GM12878 (cell line): ENCODE data around the gene APC2. TPM values are rescaled to one million over a fixed set of nuclear protein-coding genes. Genes with fewer than 3 reads are reported as not detected.

Source experiments
- ATAC-seq: fragments of 200-7000 bp; cut with Tn5 transposase; 3 replicates; pipeline ENCODE4 v1.9.1; 2020; ENCODE audit warnings: mild to moderate bottlenecking, moderate library complexity
- Bru-seq: library from RNA; stranded (reverse); fragments of 400-500 nt; gene quantifications from one replicate; lab custom pipeline; 2021; lab: Mats Ljungman, UMichigan
- BruChase-seq, 2 experiments: library from RNA; stranded (reverse); fragments of 400-500 nt; gene quantifications; one replicate each; lab custom pipeline; 2021; lab: Mats Ljungman, UMichigan
- BruUV-seq: library from RNA; stranded (reverse); fragments of 400-500 nt; replicated peaks from 2 replicates; lab custom pipeline; 2021; lab: Mats Ljungman, UMichigan
- CTCF ChIA-PET: fragments of 300-600 bp; sonication (Branson Sonifier 250); formaldehyde crosslinking; extraction: SDS; loops from one replicate; lab custom pipeline; 2021; ENCODE audit warnings: inconsistent platforms; lab: Yijun Ruan, JAX
- POLR2A ChIA-PET: fragments of 350-600 bp; formaldehyde crosslinking; extraction: SDS; loops from one replicate; lab custom pipeline; 2021; ENCODE audit warnings: inconsistent platforms; lab: Charles Lee
- RAD21 ChIA-PET: fragments of 300-600 bp; sonication (Branson Sonifier 250); formaldehyde crosslinking; loops from one replicate; lab custom pipeline; 2023; ENCODE audit warnings: antibody characterized with exemption; ENCODE audit not compliant: unreplicated experiment; lab: Charles Lee
- SMC1A ChIA-PET: fragments of 300-600 bp; sonication (Branson Sonifier 250); formaldehyde crosslinking; loops from one replicate; lab custom pipeline; 2023; ENCODE audit not compliant: unreplicated experiment, uncharacterized antibody; lab: Charles Lee
- DNase-seq: peaks from one replicate; pipeline ENCODE4 v3.0.0-alpha.2; 2011; ENCODE audit warnings: low read depth, low spot score
- FAIRE-seq: peaks from 3 replicates; lab custom pipeline; 2011; peaks lifted over from hg19 to GRCh38; lab: Jason Lieb, UNC
- H2AFZ ChIP-seq: 2 replicates; pipeline ENCODE4 v1.6.0; 2011; ENCODE audit warnings: low read depth, low read length, control low read depth; ENCODE audit not compliant: control insufficient read depth
- H3K27ac ChIP-seq: 2 replicates; pipeline ENCODE4 v1.5.1; 2011; ENCODE audit warnings: control low read depth; ENCODE audit not compliant: control insufficient read depth, insufficient read depth
- H3K27me3 ChIP-seq, 2 experiments: replicated peaks in 1 of 2; 2 replicates each; pipeline versions ENCODE4 v1.6.0 to v1.6.1; 2011; ENCODE audit warnings: low read length in 1 of 2; ENCODE audit not compliant: control insufficient read depth in 2 of 2, insufficient read depth in 2 of 2
- H3K36me3 ChIP-seq, 2 experiments: 2 replicates each; pipeline ENCODE4 v1.5.1; 2011; ENCODE audit warnings: low read length in 1 of 2; ENCODE audit not compliant: control insufficient read depth in 2 of 2, insufficient read depth in 2 of 2
- H3K4me1 ChIP-seq: 2 replicates; pipeline ENCODE4 v1.6.1; 2011; ENCODE audit warnings: mild to moderate bottlenecking, low read length, moderate library complexity, mixed read lengths; ENCODE audit not compliant: control insufficient read depth, insufficient read depth
- H3K4me2 ChIP-seq: 2 replicates; pipeline ENCODE4 v1.6.0; 2011; ENCODE audit warnings: control low read depth; ENCODE audit not compliant: control insufficient read depth, insufficient read depth
- H3K4me3 ChIP-seq: fragments of 200-600 bp; sonication (generic); 2 replicates; pipeline ENCODE4 v1.5.1; 2016
- H3K79me2 ChIP-seq: 2 replicates; pipeline ENCODE4 v1.6.0; 2011; ENCODE audit warnings: low read length; ENCODE audit not compliant: control insufficient read depth, insufficient read depth
- H3K9ac ChIP-seq: 2 replicates; pipeline ENCODE4 v1.8.0; 2011; ENCODE audit warnings: low read length, control low read depth, mixed read lengths; ENCODE audit not compliant: control insufficient read depth, insufficient read depth
- H3K9me3 ChIP-seq: replicated peaks from 3 replicates; pipeline ENCODE4 v1.5.1; 2011; ENCODE audit warnings: mild to moderate bottlenecking, low read length; ENCODE audit not compliant: control insufficient read depth, insufficient read depth
- H4K20me1 ChIP-seq: 2 replicates; pipeline ENCODE4 v1.6.0; 2011; ENCODE audit not compliant: control insufficient read depth, insufficient read depth
- FOS ChIP-seq: IDR thresholded peaks from 3 replicates; pipeline ENCODE4 v1.6.1; 2011; ENCODE audit warnings: borderline replicate concordance; ENCODE audit not compliant: insufficient read length; ENCODE audit errors: extremely low read depth
- NFYB ChIP-seq: IDR thresholded peaks from 2 replicates; pipeline ENCODE4 v1.6.1; 2011; ENCODE audit warnings: low read depth, mild to moderate bottlenecking, low read length, improper control_type of control experiment, moderate library complexity; ENCODE audit not compliant: insufficient read depth
- SP1 ChIP-seq: IDR thresholded peaks from one replicate; pipeline ENCODE4 v1.6.1; 2011; ENCODE audit warnings: low read depth, low read length
- SUZ12 ChIP-seq: fragments of 200-600 bp; sonication (generic); IDR thresholded peaks from one replicate; pipeline ENCODE4 v1.6.1; 2018; ENCODE audit warnings: antibody characterized with exemption, mild to moderate bottlenecking; ENCODE audit not compliant: unreplicated experiment
- WGBS: methylation state at CpG from one replicate; pipeline ENCODE4 v1.1.6; 2016; ENCODE audit warnings: low lambda C conversion rate; ENCODE audit not compliant: insufficient replicate concordance, insufficient coverage; ENCODE audit errors: missing lambda C conversion rate; 5-methylcytosine and 5-hydroxymethylcytosine counted together
- in situ Hi-C: fragments of 300-500 bp; cut with MboI; formaldehyde crosslinking; loops from 9 replicates; pipeline ENCODE4 v1.14.3; 2018; ENCODE audit warnings: mixed read lengths
- intact Hi-C: fragments of 100-400 bp; cut with micrococcal nuclease; formaldehyde crosslinking; loops from one replicate; pipeline ENCODE4 v1.14.2; 2022; ENCODE audit not compliant: unreplicated experiment
- long read RNA-seq, 2 experiments: library from polyadenylated mRNA; unstranded; transcript quantifications; one replicate each; pipeline ENCODE4 v2.0.0, GENCODE V29; 2019 to 2020
- polyA minus RNA-seq, 3 experiments: library from RNA; depleted of rRNA, polyadenylated mRNA; stranded (reverse); fragments of >200 nt; gene quantifications; 2 replicates each; pipeline ENCODE4 v1.2.3, GENCODE V29; 2011
- polyA plus RNA-seq, 11 experiments: library from polyadenylated mRNA; depleted of rRNA in 4 of 11; unstranded in 6 of 11; stranded (reverse) in 5 of 11; fragments of >200 nt; fragmentation: Nextera tagmentation in 4 of 11; fragmentation: Illumina TruSeq in 1 of 11; extraction: Ambion mirVana in 4 of 11; extraction: Trizol in 1 of 11; gene quantifications; 1 replicate in 1 of 11; 2 replicates in 10 of 11; pipeline versions ENCODE4 v1.2.1 to v1.2.3, GENCODE V29; 2011 to 2016; ENCODE audit warnings: inconsistent platforms in 2 of 11, missing spikeins in 2 of 11, low read depth in 1 of 11
- total RNA-seq, 4 experiments: library from RNA; depleted of rRNA in 3 of 4; stranded (reverse); fragments of >200 nt in 3 of 4; fragmentation: Illumina TruSeq in 1 of 4; extraction: Trizol in 1 of 4; gene quantifications; 2 replicates each; pipeline versions ENCODE4 v1.2.1 to v1.2.3, GENCODE V29; 2013 to 2021
- TF ChIP-seq, protein P1 (sequence below): fragments of 450-650 bp; IDR thresholded peaks from 2 replicates; pipeline ENCODE4 v1.6.1; 2018; ENCODE audit warnings: mild to moderate bottlenecking, low read depth, moderate library complexity; ENCODE audit not compliant: partially characterized antibody

Gene APC2, protein sequence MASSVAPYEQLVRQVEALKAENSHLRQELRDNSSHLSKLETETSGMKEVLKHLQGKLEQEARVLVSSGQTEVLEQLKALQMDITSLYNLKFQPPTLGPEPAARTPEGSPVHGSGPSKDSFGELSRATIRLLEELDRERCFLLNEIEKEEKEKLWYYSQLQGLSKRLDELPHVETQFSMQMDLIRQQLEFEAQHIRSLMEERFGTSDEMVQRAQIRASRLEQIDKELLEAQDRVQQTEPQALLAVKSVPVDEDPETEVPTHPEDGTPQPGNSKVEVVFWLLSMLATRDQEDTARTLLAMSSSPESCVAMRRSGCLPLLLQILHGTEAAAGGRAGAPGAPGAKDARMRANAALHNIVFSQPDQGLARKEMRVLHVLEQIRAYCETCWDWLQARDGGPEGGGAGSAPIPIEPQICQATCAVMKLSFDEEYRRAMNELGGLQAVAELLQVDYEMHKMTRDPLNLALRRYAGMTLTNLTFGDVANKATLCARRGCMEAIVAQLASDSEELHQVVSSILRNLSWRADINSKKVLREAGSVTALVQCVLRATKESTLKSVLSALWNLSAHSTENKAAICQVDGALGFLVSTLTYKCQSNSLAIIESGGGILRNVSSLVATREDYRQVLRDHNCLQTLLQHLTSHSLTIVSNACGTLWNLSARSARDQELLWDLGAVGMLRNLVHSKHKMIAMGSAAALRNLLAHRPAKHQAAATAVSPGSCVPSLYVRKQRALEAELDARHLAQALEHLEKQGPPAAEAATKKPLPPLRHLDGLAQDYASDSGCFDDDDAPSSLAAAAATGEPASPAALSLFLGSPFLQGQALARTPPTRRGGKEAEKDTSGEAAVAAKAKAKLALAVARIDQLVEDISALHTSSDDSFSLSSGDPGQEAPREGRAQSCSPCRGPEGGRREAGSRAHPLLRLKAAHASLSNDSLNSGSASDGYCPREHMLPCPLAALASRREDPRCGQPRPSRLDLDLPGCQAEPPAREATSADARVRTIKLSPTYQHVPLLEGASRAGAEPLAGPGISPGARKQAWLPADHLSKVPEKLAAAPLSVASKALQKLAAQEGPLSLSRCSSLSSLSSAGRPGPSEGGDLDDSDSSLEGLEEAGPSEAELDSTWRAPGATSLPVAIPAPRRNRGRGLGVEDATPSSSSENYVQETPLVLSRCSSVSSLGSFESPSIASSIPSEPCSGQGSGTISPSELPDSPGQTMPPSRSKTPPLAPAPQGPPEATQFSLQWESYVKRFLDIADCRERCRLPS (N-terminal part only)
- 0.34 and 0.46 TPM in 2 replicates for total RNA-seq (2013; cell fraction: nucleolus; rRNA removed)
- under 0.01 and 0.11 TPM in 2 replicates for total RNA-seq (2014; rRNA removed)
- total RNA-seq (2014; rRNA removed; fragmentation: Illumina TruSeq; extraction: Trizol): 0.05 TPM in 1 of 2 replicates, not detected in the other
- 0.08 and 0.26 TPM in 2 replicates for total RNA-seq (2021)
- 0.31 TPM for polyA plus RNA-seq (2011; ENCODE audit: low read depth)
- polyA plus RNA-seq (2011; rRNA removed): not detected in 2 replicates
- polyA plus RNA-seq (2011; cell fraction: cytosol; rRNA removed): 0.03 TPM in 1 of 2 replicates, not detected in the other
- polyA plus RNA-seq (2011; cell fraction: nucleus; rRNA removed): 0.18 and 0.38 TPM in 2 replicates
- polyA plus RNA-seq (2012): 0.27 and 0.43 TPM in 2 replicates
- polyA plus RNA-seq (2014; fragmentation: Illumina TruSeq; extraction: Trizol): not detected in 2 replicates
- under 1 TPM in 1 of 2 experiments, not detected in 1; 0.02 TPM for polyA plus RNA-seq (2014; fragmentation: Nextera tagmentation; extraction: Ambion mirVana)
- polyA plus RNA-seq (2014; rRNA removed): 0.16 and 0.73 TPM in 2 replicates
- under 1 TPM in 1 of 2 experiments, not detected in 1; 0.04 TPM for polyA plus RNA-seq (2016; fragmentation: Nextera tagmentation; extraction: Ambion mirVana)
- polyA minus RNA-seq (2011; rRNA and poly(A)+ RNA removed): 0.05 TPM in 1 of 2 replicates, not detected in the other
- not detected in 2 replicates for polyA minus RNA-seq (2011; cell fraction: cytosol; rRNA and poly(A)+ RNA removed)
- polyA minus RNA-seq (2011; cell fraction: nucleus; rRNA and poly(A)+ RNA removed): 0.12 and 0.38 TPM in 2 replicates
- Bru-seq, nascent RNA: percentile 13 among the genes with signal in this experiment
- percentile 15 among the genes with signal in this experiment for BruChase-seq, experiment 1, labeled RNA remaining after a 6-hour chase
- BruChase-seq, experiment 2, labeled RNA remaining after a 2-hour chase: percentile 20 among the genes with signal in this experiment
- long read RNA-seq, experiment 1: 0 reads
- long read RNA-seq, experiment 2: 0 reads

DNA sequence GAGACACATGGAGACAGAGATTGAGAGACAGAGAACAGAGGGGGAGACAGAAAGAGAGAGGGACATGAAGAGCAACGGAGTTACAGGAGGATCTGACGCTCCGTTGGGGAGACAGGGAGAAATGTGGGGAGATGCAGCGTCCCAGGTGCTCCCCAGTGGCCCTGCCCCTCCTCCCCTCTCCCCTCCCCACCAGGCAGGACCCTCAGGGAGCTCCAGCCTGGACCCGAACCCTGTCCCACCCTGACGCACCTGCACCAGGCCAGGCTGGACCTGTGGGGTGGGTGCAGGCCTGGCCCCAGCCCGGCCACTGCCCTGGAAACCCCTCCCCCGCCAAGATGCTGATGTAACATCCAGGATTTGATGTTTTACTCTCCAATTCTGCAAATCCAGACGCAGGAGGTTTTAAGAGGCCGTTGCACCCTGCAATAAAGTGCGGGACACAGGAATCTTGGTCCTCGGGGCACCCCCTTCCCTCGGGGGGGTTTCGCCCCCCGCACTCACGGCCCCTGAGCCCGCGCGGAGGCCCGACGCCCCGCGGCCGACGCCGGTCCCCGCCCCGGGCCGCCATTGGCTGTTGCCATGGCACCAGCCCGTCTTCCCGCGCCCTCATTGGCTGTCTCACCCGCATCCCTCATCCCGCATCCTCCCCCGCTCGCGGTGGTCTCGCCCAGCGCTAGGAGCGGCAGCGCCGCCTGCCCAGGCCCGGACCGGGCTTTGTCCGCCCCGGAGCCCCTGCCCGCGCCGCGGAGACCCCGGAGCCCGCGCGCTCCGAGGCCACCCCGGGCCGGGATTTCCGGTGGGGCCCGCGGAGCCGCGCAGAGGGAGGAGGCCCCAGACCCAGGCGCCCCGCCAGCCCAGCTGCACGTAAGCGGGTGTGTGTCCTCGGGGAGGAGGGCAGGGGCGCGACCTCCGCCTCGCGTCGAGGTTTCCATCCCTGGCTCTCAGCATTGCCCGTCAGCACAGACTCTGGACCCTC, at the start of gene APC2:
APC2 (plus strand) TSS at position 655 of the 976 bp plus-strand sequence. CDS start 2,881 bp downstream, outside the sequence.
- no TSS peak for BruUV-seq
- ChIA-PET SMC1A (no interaction called here), RAD21 (no interaction called here), POLR2A (no interaction called here), CTCF (no interaction called here)
- Histone ChIP-seq H4K20me1 (no peaks in the 10 kb centered on the region), H3K79me2 (no peaks in the 10 kb centered on the region), H3K4me1 (peaks cover 5% of the 10 kb centered on the region; the same call in 1 of the 2 replicates), H3K4me3 (no peak within 1 kb of the TSS), H3K9me3 (no peaks in the 10 kb centered on the region), H3K27me3 (peaks cover 10 to 14% of the 10 kb centered on the region in 2 experiments), H3K4me2 (no peak within 1 kb of the TSS), H2AFZ (no peak within 1 kb of the TSS), H3K9ac (no peak within 1 kb of the TSS), H3K36me3 (no peaks in the 10 kb centered on the region), H3K27ac (no peak within 1 kb of the TSS)
- WGBS: 7% methylated on average over 52 of the region's 74 CpGs
- no peak for DNase-seq
- peak; percentile 29; the same call in 2 of the 3 replicates for ATAC-seq
- intact Hi-C loops: no loop called here
- FAIRE-seq: no peak
- in situ Hi-C loops: no loop called here
- TF ChIP-seq NFYB (peak; percentile 80), SP1 (peak; percentile 57), SUZ12 (peak; percentile 74), FOS (no peak)
- TF ChIP-seq, protein P1, sequence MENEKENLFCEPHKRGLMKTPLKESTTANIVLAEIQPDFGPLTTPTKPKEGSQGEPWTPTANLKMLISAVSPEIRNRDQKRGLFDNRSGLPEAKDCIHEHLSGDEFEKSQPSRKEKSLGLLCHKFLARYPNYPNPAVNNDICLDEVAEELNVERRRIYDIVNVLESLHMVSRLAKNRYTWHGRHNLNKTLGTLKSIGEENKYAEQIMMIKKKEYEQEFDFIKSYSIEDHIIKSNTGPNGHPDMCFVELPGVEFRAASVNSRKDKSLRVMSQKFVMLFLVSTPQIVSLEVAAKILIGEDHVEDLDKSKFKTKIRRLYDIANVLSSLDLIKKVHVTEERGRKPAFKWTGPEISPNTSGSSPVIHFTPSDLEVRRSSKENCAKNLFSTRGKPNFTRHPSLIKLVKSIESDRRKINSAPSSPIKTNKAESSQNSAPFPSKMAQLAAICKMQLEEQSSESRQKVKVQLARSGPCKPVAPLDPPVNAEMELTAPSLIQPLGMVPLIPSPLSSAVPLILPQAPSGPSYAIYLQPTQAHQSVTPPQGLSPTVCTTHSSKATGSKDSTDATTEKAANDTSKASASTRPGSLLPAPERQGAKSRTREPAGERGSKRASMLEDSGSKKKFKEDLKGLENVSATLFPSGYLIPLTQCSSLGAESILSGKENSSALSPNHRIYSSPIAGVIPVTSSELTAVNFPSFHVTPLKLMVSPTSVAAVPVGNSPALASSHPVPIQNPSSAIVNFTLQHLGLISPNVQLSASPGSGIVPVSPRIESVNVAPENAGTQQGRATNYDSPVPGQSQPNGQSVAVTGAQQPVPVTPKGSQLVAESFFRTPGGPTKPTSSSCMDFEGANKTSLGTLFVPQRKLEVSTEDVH: no peak
